Retina (tissue), 1 donor: ENCODE measurements around the gene DOCK6.

Source experiments
- DNase-seq: peaks from one replicate; pipeline ENCODE4 v3.0.0-alpha.2; 2016

DOCK6 gene

DNA sequence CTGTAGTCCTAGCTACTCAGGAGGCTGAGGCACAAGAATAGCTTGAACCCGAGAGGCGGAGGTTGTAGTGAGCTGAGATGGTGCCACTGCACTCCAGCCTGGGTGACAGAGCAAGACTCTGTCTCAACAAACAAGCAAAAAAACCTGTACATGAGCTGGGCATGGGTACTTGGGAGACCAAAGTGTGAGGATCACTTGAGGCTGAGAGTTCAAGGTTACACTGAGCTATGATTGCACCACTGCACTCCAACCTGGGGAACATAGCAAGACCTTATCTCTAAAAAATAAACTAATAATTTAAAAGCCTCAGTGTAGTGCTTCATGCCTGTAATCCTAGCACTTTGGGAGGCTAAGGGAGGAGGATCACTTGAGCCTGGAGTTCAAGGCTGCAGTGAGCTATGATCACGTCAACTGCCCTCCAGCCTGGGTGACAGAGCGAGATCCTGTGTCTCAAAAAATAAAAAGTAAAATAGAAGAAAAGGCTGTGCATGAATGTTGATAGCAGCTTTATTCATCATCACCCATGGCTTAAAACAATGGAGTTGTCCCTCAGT, 12.3 kb upstream of the DOCK6 start:
- no peak for DNase-seq

DNA sequence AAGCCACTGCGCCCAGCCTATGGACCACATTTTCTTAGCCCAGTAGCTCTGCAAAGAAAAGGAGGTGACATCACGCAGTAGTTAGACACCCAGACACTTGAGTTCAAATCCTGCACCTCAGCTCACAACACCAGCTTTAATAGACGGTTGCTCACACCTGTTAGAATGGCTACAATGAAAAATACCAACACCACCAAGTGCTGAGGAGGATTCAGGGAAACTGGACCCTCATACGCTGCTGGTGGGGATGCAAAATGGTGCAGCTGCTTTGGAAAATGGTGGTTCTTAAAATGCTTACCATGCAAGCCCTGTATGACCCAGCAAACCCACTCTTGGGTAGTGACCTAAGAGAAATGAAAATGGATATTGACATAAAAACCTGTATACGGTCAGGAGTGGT, 11.7 kb upstream of the DOCK6 start:
- no peak for DNase-seq

DNA sequence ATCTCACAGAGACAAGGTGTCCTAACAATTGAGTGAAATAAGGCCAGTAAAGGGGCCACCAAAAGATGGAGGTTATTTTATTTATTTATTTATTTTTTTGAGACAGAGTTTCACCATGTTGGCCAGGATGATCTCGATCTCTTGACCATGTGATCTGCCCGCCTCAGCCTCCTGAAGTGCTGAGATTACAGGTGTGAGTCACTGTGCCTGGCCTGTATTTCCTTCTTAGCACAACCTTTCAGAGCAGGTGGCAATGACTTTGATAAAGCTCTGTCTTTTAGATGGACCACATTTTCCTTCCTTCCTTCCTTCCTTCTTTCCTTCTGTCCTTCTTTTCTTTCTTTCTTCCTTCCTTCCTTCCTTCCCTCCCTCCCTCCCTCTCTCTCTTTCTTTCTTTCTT, 11.0 kb upstream of the DOCK6 start:
- DNase-seq = no peak

DNA sequence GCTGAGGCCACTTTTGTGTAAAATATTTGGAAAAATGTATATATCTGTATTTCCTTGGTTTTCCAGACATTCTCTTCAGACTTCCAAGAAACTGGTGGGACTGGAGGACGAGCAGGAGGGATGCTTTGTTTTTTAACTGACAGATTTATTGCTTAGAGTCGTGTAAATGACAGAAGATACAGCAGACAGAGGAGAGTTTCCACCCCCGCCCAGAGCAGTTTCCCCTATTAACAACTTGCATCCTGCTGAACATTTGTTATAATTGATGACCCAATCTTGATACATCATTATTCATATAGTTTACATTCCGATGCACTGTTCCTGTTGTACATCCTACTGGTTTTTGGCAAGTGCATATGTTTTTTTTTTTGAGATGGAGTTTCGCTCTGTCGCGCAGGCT, 7.1 kb upstream of the DOCK6 start:
- DNase-seq = no peak

DNA sequence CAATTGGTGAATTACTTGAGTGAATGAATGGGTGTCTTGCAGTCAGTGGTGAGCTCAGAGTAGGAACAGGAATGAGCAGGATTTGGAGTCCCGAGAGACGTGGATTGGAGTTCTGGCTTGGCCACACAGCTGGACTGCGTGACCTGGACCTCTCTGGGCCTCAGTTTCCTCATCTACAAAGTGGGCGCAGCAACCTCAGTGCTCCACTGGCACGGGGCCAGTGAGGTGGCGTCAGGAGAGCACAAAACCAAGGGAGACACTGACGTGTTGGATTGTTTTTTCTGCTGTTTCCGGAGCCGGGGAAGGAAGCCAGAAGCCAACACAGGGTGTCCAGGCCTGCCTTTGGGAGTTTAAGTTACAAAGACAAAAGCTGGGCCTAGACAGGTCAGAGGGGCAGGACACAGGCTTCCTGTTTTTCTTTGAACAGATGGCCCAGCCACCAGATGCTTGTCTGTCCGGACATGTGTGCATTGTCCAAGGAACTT, 6.5 kb upstream of the DOCK6 start:
- no peak for DNase-seq

DNA sequence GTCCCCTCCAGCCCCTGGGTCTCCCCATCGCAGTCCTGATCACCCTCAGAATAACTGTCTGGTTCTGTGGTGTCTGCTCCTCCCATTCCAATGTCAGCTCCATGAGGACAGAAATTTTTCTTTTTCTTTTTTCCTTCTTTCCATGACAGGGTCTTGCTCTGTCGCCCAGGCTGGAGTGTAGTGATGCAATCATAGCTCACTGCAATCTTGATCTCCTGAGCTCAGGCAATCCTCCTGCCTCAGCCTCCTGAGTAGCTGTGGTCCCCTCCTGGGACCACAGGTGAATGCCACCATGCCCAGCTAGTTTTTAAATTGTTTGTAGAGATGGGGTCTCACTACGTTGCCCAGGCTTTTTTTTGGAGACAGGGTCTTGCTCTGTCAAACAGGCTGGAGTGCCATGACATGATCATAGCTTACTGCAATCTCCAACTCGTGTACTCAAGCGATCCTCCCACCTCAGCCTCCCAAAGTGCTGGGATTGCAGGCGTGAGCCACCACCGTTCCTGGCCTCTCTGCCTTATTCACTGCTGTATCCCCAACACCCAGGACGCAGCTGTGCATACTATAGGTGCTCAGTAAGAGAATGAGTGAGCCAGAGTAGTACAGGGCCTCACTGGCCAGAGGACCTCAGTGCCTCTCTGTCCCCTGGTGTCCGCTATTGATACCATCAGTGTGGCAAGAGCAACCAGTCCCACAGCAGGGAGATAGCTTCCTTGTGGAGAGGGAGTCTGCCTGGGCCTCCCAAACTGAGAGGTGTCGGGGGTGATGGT, 5.2 kb upstream of the DOCK6 start:
- DNase-seq = no peak

DNA sequence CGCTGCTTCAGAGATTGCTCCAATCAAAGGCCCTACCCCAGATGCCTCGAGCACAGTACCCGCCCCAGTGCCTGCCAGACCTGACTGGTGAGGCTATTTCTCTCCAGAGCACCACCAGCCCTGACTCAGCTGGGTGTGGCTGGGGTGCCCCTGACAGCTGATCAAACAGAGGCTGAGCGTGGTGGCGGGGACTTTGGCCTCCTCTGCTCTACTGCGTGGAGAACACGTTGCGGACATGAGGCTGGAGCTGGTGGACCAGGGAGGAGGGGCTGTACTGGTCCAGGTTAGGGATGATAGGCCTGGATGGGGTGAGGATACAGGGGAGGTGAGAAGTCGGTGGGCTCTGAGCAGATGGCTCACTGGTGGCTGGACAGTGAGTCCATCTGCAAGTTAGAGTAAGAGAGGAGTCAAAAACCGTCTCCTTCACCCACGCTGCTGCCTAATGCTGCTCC, 3.5 kb upstream of the DOCK6 start:
- no peak for DNase-seq

DNA sequence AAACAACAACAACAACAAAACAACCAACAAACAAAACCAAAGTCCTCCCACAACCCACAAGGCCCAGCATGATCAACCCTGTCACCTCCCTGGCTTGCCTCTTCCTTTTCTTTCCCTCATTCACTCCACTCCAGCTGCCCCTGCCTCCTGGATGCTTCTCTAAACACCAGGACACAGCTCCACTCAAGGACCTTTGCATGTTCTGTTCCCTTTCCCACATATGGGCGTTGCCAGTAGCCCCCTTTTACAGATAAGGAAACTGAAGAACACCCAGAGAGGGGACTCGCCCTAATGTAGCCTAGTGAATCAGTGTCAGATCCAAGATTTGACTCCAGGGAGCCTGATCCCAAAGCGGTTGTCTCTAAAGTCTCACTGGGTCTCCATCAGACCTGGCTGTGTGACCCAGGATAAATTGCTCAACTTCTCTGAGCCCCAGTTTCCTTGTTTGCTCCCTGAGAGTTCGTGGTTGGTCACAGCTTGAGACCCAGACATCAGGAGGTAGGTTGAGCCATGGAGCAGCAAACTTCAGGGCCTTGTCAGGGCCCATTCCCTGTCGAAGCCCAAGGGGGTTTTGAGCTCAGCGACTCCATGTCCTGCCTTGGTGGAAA, 3.0 kb upstream of the DOCK6 start:
- no peak for DNase-seq

DNA sequence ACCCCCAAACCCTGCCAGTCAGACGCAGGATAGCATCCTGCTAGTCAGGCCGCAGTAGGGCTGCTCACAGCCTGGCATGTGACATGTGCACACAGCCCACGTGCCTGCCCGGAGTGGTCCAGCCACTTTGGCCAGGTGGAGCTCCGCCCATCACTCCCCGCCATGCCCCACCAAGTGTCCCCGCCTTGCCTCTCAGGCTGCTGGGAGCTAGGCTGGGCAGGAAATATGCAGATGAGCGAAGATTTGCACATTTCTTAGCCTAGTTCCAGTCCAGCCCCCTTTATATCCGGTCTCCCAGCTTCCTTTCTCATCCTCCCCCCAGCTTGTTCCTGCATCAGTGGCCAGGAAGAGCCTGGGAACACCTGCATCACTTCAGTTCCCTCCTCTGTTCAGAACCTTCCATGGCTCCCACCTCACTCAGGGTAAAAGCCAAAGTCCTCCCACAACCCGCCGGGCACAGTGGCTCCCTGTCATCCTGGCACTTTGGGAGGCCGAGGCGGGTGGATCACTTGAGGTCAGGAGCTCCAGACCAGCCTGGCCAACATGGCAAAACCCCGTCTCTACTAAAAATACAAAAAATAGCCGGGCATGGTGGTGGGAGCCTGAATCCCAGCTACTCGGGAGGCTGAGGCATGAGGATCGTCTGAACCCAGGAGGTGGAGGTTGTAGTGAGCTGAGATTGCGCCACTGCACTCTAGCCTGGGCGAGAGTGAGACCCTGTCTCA, 2.3 kb upstream of the DOCK6 start:
- DNase-seq = no peak

DNA sequence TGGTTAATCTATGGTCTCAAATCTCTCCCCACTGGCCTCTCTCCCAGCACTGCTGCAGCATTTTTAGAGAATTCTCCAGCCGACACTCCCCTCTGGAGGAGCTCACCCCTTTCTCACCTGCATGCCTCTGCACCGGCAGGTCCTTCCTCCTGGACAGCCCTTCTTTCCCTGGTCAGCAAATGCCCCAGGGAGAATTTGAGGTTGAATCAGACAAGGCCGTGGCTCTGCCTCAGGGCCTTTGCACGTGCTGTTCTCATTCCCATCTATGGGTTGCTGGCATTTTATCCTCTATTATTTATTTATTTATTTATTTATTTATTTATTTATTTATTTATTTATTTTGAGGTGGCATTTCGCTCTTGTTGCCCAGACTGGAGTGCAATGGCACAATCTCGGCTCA, 1.4 kb upstream of the DOCK6 start:
- DNase-seq = no peak

DNA sequence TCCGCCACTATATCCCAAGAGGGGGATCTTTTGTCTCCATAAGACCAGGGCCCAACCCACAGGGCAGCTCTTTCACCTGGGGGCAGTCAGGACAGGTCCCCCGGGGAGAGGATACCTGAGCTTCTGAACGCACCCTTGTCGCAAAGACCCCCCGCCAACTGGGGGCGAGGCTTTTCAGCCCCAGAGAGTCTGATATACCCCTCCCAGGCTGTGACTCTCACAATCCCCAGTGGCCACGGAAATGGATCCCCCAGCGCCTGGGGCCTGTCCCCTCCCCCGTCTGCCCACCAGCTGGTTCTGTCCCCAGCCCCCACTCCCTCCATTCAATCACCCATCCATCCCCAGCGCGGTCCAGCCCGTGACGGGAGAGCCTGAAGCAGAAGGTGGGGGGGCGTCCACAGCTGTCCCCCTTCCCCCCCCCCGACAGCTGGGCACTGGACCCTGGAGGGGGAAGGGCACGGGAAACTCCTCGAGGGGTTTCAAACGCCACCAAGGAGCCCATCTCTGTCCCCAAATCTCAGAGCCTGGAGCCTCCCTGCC, 823 bp downstream of the DOCK6 start:
- DNase-seq = peak; percentile 55

DNA sequence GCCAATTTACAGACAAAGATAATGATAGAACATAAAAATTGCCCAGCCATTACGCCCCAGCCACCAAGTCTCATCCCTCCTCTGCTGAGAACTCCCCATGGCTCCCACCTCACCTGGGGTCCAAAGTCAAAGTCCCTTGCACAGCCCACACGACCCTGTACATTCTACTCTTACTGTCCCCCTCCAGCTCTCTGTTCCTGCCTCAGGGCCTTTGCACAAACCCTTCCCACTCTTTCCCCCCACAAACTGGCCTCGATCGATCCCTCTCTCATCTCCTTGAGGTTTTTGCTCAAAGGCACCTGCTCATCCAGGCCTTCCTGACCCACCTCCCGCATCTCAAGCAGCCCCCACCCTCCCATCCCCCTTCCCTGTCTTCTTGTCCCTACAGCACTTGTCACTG, 1.3 kb downstream of the DOCK6 start:
- no peak for DNase-seq

DNA sequence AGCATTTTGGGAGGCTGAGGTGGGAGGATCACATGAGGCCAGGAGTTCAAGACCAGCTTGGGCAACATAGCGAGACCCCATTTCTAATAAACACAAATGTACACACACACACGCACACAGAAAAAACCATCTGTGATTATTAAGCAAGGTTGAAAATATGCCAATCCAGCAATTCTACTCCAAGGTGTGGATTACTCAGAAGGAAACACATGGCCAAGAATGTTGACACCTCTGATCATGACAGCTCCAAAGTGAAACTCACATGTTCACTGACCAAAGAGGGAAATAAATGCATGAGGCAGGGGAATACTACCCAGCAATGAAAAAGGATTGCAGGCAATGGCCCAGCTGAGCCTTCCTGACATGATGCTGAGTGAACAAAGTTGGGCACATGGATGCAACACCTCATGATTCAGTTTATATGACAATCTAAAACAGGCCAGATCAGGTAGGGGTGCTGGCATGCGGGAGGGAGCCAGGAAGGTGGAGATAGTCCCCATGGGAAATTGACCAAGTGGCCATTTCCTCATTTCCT, 4.4 kb downstream of the DOCK6 start:
- DNase-seq = no peak

DNA sequence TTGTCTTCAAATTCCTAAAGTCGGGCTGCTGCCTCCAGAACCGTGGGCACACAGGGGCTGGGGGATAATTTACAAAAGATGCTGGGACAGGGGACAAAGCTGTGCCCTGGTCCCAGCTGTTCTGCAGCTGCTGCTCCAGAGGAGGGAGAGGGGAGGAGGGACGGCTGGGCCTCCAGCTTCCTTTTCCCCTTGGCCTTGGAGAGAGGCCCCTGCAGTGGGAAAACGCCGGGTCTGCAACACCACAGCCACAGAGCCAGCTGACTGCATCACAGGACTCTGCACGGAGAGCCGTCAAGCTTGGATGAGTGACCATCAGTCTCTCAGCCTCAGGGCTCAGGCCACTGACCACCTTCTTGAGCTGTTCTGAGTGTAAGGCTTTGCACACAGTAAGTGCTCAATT, 6.1 kb downstream of the DOCK6 start:
- DNase-seq = no peak

DNA sequence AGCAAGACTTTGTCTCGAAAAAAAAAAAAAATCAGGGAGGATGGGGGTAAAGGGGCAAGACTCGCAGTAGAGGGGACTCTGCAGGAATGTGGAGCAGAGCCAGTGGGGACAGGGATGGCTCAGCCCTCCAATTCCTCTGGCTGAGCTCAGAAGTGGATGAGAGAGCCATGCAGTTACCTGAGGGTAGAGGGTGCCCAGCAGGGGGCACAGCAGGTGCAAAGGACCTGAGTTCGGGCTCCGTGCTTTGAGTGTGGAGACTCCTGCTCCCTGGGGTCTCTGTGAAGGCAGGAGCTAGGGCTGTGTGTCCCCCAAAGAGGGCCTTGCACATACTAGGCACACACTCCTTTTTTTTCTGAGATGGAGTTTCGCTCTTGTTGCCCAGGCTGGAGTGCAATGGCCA, 7.7 kb downstream of the DOCK6 start:
- DNase-seq = no peak

DNA sequence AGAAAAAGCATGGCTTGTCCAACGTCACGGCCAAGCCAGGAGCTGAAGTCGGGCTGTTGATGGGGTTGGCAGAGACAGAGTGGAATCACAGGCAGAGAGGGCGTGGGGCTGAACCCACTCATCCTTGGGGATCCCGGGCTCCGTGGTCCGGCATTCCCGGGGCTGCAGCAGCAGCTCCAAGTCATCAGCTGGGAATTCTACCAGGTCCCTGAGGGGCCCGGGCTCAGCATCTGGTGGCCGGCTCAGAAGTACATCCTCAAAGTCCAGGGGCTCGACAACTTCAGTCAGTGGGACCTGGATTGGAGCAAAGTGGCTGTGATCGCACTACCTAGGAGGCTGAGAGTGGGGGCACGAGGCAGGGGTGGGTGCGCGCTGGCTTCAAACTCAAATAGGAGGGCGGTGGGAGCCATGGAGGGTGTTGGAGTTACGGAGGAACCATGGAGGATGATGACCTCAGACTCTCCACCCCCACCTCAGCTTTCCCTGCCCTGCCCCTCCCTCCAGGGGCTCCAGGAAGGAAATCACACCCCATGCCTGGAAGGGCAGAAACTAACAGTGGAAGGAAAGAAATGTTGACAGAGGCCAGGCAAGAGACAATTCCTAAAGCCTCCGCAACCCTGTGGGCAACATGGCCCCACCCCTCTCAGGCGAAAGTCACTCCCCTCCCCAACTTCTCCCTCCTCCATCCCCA, 9.5 kb downstream of the DOCK6 start:
- DNase-seq = no peak

DNA sequence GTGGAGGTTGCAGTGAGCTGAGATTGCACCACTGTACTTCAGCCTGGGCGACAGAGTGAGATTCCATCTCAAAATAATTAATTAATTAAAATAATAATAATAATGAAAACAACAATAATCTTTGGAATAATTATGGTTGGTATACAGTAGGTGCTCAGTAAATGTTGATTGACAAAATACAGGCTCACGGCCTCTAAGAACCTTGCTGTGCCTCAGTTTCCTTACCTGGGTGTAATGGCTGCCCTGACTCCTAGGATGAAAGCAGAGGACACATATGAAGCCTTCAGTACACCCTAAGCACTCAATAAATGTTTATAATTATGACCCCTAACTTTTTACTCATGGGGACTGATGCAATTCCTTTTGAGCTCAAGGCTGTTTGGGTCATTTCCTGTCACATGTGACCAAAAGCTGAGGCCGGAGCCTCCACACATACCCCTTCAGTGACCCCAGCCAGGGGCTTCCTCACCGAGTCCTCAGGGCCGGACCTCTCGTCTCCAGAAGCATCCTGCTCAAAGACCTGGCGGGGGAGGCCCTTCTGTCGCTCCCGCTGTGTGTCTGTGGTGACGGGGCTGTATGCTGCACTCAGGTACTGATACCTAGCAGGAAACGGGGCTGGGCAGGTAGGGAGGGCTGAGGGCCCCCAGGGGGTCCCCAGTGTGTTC, 10.5 kb downstream of the DOCK6 start:
- DNase-seq = no peak

DNA sequence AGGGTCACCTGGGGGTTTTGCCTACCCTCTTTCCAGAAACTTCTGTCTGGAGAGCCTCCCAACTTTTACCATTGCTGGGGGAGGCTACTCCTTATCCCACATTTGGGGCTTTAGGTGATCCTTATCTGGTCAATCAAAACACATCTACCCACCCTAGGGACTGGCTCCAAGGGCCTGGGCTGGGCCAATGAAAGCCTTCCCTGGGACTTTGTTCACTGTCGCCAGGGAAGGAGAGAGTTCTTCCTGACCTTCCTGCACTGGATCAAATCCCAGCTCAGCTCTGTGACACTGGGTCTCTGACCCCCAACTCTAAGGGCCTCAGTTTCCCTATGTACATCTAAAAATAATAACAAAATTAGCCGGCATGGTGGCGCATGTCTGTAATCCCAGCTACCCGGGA, 11.1 kb downstream of the DOCK6 start:
- no peak for DNase-seq

DNA sequence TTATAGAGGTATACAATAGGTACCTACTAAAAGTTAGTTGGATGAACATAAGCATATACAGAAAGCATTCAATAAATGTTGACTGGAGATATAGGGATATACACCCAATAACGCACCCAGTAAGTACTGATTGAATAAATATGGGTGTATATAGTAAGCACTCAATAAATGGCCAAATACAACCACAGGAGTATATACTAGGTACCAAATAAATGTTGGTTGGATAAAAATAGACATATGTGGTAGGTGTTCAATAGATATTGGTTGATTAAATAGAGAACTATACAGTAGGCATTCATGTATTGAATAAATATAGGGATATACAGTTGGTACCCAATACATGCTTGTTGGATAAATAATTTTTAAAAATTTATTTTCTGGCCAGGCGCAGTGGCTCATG, 13.5 kb downstream of the DOCK6 start:
- DNase-seq = no peak

DNA sequence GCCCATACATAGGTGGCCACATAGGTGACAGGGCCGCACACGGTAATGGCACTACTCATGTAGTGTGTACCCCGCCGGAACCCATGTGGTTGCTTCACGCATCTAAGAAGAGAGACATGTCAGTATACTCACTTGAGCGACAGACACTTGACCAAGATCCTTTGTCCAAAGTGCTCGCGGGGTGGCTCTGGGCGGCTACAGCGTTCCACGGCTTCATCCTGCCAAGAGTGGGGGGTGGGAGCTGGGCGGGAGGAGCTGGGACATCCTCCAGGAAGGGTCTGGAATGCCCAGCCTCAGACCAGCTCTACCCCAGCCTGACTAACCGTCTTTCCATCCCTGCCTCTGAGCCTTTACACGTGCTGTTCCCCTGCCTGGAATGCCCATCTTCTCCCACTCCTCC, 14.4 kb downstream of the DOCK6 start:
- no peak for DNase-seq

DNA sequence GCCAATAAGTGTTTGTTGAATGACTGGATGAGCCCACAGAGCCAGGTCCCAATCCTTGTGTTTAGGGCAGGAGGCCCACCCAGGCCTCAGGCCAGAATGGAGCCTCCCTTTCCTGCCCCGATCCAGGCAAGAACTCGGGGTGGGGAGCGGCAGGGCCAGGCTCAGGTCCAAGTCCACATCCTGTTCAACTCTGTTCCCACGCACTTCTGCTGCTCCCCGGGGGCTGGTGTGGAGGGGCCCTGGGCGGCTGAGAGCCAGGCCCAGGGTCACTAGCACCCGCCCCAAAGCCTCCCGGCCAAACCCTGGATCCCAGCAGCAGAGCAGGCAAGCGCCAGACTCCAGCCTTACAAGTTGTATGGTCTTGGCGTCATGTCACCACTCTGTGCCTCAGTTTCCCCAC, 14.9 kb downstream of the DOCK6 start:
- DNase-seq = no peak

DNA sequence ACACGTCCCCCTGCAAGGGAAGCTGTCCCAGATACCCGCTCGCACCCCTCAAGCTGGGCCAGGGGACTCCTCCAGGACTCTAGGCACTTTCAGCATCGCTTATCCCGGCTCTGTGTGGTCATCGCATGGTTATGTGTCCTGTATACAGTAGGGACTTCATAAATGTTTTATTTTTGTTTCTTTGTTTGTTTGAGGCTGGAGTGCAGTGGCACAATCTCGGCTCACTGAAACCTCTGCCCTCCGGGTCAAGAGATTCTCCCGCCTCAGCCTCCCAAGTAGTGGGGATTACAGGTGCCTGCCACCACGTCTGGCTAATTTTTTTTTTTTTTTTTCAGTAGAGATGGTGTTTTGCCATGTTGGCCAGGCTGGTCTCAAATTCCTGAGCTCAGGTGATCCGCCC, 15.4 kb downstream of the DOCK6 start:
- DNase-seq = no peak
